Right lobe of liver (tissue), 4 donors: ENCODE results near the gene TMEM187.

ENCODE experiments used
- CTCF ChIP-seq, 4 donors: fragments of 200-600 bp in 3 of 4; fragments of 450-650 bp in 1 of 4; IDR thresholded peaks; one replicate each; pipeline versions ENCODE4 v1.5.1 to v1.8.0; 2016 to 2022; ENCODE audit warnings: antibody characterized with exemption in 4 of 4, mild to moderate bottlenecking in 2 of 4
- POLR2A ChIP-seq: fragments of 450-650 bp; IDR thresholded peaks from one replicate; pipeline ENCODE4 v1.6.1; 2017; ENCODE audit warnings: antibody characterized with exemption, mild to moderate bottlenecking
- donor health status: DM: no; HTN: no; CAD: no.
- donor health status: DM: no; HTN: no; CAD: no.
- donor health status: DM: no; HTN: yes; CAD: no.

GRCh38 chrX:153970357-153971123 is 2.0 kb upstream of the TMEM187 start:
- TF ChIP-seq CTCF (IDR thresholded peaks at IDR 0.05) = no peak
- no peak for TF ChIP-seq POLR2A
